Endothelial cell of umbilical vein (primary cell): Measurements from ENCODE around the gene CACNA1B. TPM values are rescaled to one million over a fixed set of nuclear protein-coding genes. Genes with fewer than 3 reads are reported as not detected.

Source experiments
- BruUV-seq: library from RNA; stranded (reverse); fragments of 400-500 nt; replicated peaks from 2 replicates; lab custom pipeline; 2021; lab: Mats Ljungman, UMichigan
- CTCF ChIA-PET: fragments of 300-600, 350-600 bp; sonication (Branson Sonifier 250); formaldehyde crosslinking; loops from one replicate; lab custom pipeline; 2021; ENCODE audit warnings: antibody characterized with exemption, inconsistent platforms; lab: Charles Lee
- POLR2A ChIA-PET: fragments of 300-600, 350-600 bp; sonication (Branson Sonifier 250); formaldehyde crosslinking; loops from one replicate; lab custom pipeline; 2021; ENCODE audit warnings: antibody characterized with exemption, inconsistent platforms; lab: Charles Lee
- DNase-seq: peaks from one replicate; pipeline ENCODE4 v3.0.0-alpha.2; 2011; ENCODE audit warnings: low read depth, low spot score
- FAIRE-seq: peaks from 2 replicates; lab custom pipeline; 2011; peaks lifted over from hg19 to GRCh38; lab: Jason Lieb, UNC
- H2AFZ ChIP-seq: 2 replicates; pipeline ENCODE4 v1.6.0; 2012; ENCODE audit warnings: low read depth, low read length, control low read depth, inconsistent platforms
- H3K27ac ChIP-seq: 2 replicates; pipeline ENCODE4 v1.5.1; 2011; ENCODE audit warnings: low read depth, mild to moderate bottlenecking, control low read depth, low read length, moderate library complexity; ENCODE audit not compliant: insufficient read depth
- H3K27me3 ChIP-seq, 2 experiments: 2 replicates each; pipeline versions ENCODE4 v1.6.0 to v1.6.1; 2011; ENCODE audit warnings: low read length in 2 of 2, mixed read lengths in 1 of 2; ENCODE audit not compliant: control insufficient read depth in 2 of 2, insufficient read depth in 2 of 2
- H3K36me3 ChIP-seq, 2 experiments: 2 replicates in 1 of 2; 3 replicates in 1 of 2; pipeline ENCODE4 v1.5.1; 2011; ENCODE audit warnings: low read length in 2 of 2, mild to moderate bottlenecking in 1 of 2, moderate library complexity in 1 of 2; ENCODE audit not compliant: control insufficient read depth in 2 of 2, insufficient read depth in 2 of 2; ENCODE audit errors: extremely low read depth in 1 of 2
- H3K4me1 ChIP-seq: 3 replicates; pipeline ENCODE4 v1.5.1; 2011; ENCODE audit warnings: mild to moderate bottlenecking, low read length; ENCODE audit not compliant: control insufficient read depth, insufficient read depth; ENCODE audit errors: extremely low read depth
- H3K4me2 ChIP-seq: 2 replicates; pipeline ENCODE4 v1.6.1; 2011; ENCODE audit warnings: low read length, control low read depth, mixed read lengths; ENCODE audit not compliant: insufficient read depth
- H3K4me3 ChIP-seq, 3 experiments: fragments of 200-600 bp in 1 of 3; sonication (generic), shearing (Covaris generic) in 1 of 3; replicated peaks in 1 of 3; 2 replicates each; pipeline ENCODE4 v1.5.1; 2011 to 2016; ENCODE audit warnings: control low read depth in 3 of 3, low read length in 3 of 3, mild to moderate bottlenecking in 2 of 3, inconsistent platforms in 1 of 3, low read depth in 1 of 3, moderate library complexity in 1 of 3; ENCODE audit not compliant: insufficient read depth in 1 of 3
- H3K79me2 ChIP-seq: 2 replicates; pipeline ENCODE4 v1.6.0; 2012; ENCODE audit warnings: low read length, inconsistent platforms; ENCODE audit not compliant: control insufficient read depth, insufficient read depth
- H3K9ac ChIP-seq: replicated peaks from 2 replicates; pipeline ENCODE3; 2011; ENCODE audit warnings: low read length, control low read depth; ENCODE audit not compliant: insufficient read depth; ENCODE audit errors: extremely low read depth
- H3K9me1 ChIP-seq: replicated peaks from 3 replicates; pipeline ENCODE4 v1.6.0; 2011; ENCODE audit warnings: mild to moderate bottlenecking, low read length; ENCODE audit not compliant: control insufficient read depth, insufficient read depth; ENCODE audit errors: extremely low read depth
- H3K9me3 ChIP-seq: replicated peaks from 2 replicates; pipeline ENCODE4 v1.5.1; 2012; ENCODE audit warnings: low read length, inconsistent platforms; ENCODE audit not compliant: control insufficient read depth, insufficient read depth
- H4K20me1 ChIP-seq: replicated peaks from 2 replicates; pipeline ENCODE3; 2011; ENCODE audit warnings: mild to moderate bottlenecking, low read length; ENCODE audit not compliant: control insufficient read depth, insufficient read depth; ENCODE audit errors: extremely low read depth
- CTCF ChIP-seq, 2 donors: IDR thresholded peaks; 1 replicate in 1 of 2; 2 replicates in 1 of 2; pipeline ENCODE4 v1.5.1; 2011; ENCODE audit warnings: low read length in 2 of 2, mild to moderate bottlenecking in 2 of 2, moderate library complexity in 2 of 2, control low read depth in 1 of 2, inconsistent platforms in 1 of 2, low read depth in 1 of 2; ENCODE audit not compliant: insufficient read depth in 1 of 2; ENCODE audit errors: extremely low read depth in 1 of 2
- EZH2 ChIP-seq: IDR thresholded peaks from 2 replicates; pipeline ENCODE4 v1.6.1; 2012; ENCODE audit warnings: borderline replicate concordance, low read depth, mild to moderate bottlenecking, moderate library complexity, low read length, inconsistent platforms; ENCODE audit not compliant: severe bottlenecking
- JUN ChIP-seq: IDR thresholded peaks from 2 replicates; pipeline ENCODE4 v1.6.1; 2011; ENCODE audit warnings: borderline replicate concordance, low read depth; ENCODE audit not compliant: insufficient read length, insufficient read depth
- MAX ChIP-seq: IDR thresholded peaks from 2 replicates; pipeline ENCODE4 v1.6.1; 2011; ENCODE audit not compliant: insufficient read depth, insufficient read length
- MYC ChIP-seq: IDR thresholded peaks from one replicate; pipeline ENCODE4 v1.6.1; 2011; ENCODE audit warnings: mild to moderate bottlenecking, low read depth, low read length
- POLR2A ChIP-seq: IDR thresholded peaks from 2 replicates; pipeline ENCODE4 v1.6.1; 2012; ENCODE audit warnings: low read depth, mild to moderate bottlenecking, control low read depth, low read length
- POLR2AphosphoS5 ChIP-seq: IDR thresholded peaks from 2 replicates; pipeline ENCODE4 v1.6.1; 2012; ENCODE audit warnings: low read depth, mild to moderate bottlenecking, control low read depth, low read length, moderate library complexity; ENCODE audit not compliant: insufficient read depth
- dilution Hi-C: fragments of 300-500 bp; cut with MboI; formaldehyde crosslinking; loops from one replicate; pipeline ENCODE4 v1.15.0; 2019; ENCODE audit warnings: low sequenced_read_pairs; ENCODE audit not compliant: extremely low pct_ligation_motif_present
- intact Hi-C: fragments of 100-400 bp; cut with micrococcal nuclease; formaldehyde crosslinking; loops from one replicate; pipeline ENCODE4 v1.10.0; 2022
- polyA plus RNA-seq, 4 experiments: library from polyadenylated mRNA; depleted of rRNA in 3 of 4; stranded (reverse) in 3 of 4; unstranded in 1 of 4; fragments of >200 nt; gene quantifications; 2 replicates each; pipeline versions ENCODE4 v1.2.1 to v1.2.3, GENCODE V29; 2011 to 2012; ENCODE audit warnings: missing spikeins in 1 of 4
- total RNA-seq: library from RNA; stranded (reverse); gene quantifications from 2 replicates; pipeline ENCODE4 v1.2.3, GENCODE V29; 2021

The CACNA1B gene
- total and polyA plus RNA-seq, 2 donors (not counting 3 experiments of a cell fraction or from before 2014, with no cell fraction given): 0.11 to 0.41 TPM

GRCh38 chr9:138069731-138070456, 192.3 kb downstream of the CACNA1B start:
- no peak overlapping the region for H2AFZ ChIP-seq
- H3K79me2 ChIP-seq: no peaks in the 10 kb centered on the region
- H3K4me1 ChIP-seq: no peaks in the 10 kb centered on the region
- no peak overlapping the region for H3K4me3 ChIP-seq
- H3K27me3 ChIP-seq: no peaks in the 10 kb centered on the region
- CTCF ChIA-PET: no interaction called here
- POLR2A ChIA-PET: no interaction called here
- H3K36me3 ChIP-seq: no peaks in the 10 kb centered on the region
- dilution Hi-C loops (no loop called here), intact Hi-C loops (no loop called here)
- TF ChIP-seq JUN: no peak
- TF ChIP-seq POLR2A: no peak
- no peak for TF ChIP-seq EZH2
- TF ChIP-seq MYC: no peak
- TF ChIP-seq POLR2AphosphoS5: no peak
- no peak for TF ChIP-seq MAX
- TF ChIP-seq CTCF (IDR thresholded peaks at IDR 0.05; ENCODE audit: extremely low read depth in 1 of 2, insufficient read depth in 1 of 2, low read depth in 1 of 2, low read length in 2 of 2): no peak
- no TSS peak for BruUV-seq
- no peaks in the 10 kb centered on the region for H4K20me1 ChIP-seq
- H3K27ac ChIP-seq: no peak overlapping the region
- H3K9ac ChIP-seq: no peak overlapping the region
- DNase-seq (no peak), FAIRE-seq (no peak)
- H3K4me2 ChIP-seq: no peak overlapping the region
- no peaks in the 10 kb centered on the region for H3K9me1 ChIP-seq
- H3K9me3 ChIP-seq: no peaks in the 10 kb centered on the region
